Activated gamma-delta T cell (primary cell): Measurements from ENCODE around the gene TMC5.
"Not testable (repeated sequence)": the region's sequence is repeated elsewhere in the genome, so short reads cannot be mapped to it uniquely, and the experiment has no call there.

Source experiments
- DNase-seq: peaks from one replicate; lab custom pipeline; 2025; lab: John Stamatoyannopoulos, UW
- total RNA-seq, 2 donors: gene quantifications; one replicate each; lab custom pipeline; 2026; lab: John Stamatoyannopoulos, UW

Gene TMC5
- total RNA-seq, result 0 to 0.13 reads per million in 2 donors

GRCh38 chr16:19417640-19418039 lies at the start of gene TMC5:
Gene TMC5, plus strand, starts transcription at chr16:19417883. Its CDS starts 22,156 bp downstream, at chr16:19440039.
- DNase-seq, result no peak

DNA sequence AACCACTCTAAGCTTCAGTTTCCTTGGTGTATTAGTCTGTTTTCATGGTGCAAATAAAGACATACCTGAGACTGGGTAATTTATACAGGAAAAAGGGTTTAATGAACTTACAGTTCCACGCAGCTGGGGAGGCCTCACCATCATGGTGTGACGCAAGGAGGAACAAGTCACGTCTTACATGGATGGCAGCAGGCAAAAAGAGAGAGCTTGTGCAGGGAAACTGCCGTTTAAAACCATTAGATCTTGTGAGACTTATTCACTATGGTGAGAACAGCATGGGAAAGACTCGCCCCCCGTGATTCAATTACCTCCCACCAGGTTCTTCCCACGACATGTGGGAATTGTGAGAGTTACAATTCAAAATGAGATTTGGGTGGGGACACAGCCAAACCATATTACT lies 45.1 kb upstream of the TMC5 start:
- DNase-seq, result not testable (repeated sequence)

- no peak for DNase-seq
Observed at GRCh38 chr16:19374402-19374801, 43.3 kb upstream of the TMC5 start.

- DNase-seq, result no peak
Observed at GRCh38 chr16:19375561-19376158, 42.0 kb upstream of the TMC5 start.

DNA sequence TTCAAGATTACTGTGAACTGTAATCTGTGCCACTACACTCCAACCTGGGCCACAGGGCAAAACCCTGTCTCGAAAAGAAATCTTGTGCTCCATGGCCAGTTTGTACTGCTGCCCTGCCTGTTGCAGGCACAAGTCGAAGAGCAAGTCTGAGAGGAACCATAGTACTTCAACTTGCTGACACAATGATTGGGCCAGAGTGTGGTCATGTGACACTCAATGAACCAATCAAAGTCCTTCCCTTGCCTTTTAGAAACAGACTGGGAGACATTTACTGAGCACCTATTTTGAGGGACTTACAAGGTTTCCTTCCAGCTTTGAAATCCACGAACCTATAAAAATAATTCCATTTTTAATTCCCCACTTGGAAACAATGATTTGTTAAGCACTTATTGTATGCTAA lies 39.8 kb upstream of the TMC5 start:
- no peak for DNase-seq

GRCh38 chr16:19378511-19378910 lies 39.2 kb upstream of the TMC5 start:
- DNase-seq, result no peak

- no peak for DNase-seq
Observed at GRCh38 chr16:19379838-19380237, 37.8 kb upstream of the TMC5 start.

GRCh38 chr16:19380328-19380727 lies 37.4 kb upstream of the TMC5 start:
- DNase-seq, result no peak

DNA sequence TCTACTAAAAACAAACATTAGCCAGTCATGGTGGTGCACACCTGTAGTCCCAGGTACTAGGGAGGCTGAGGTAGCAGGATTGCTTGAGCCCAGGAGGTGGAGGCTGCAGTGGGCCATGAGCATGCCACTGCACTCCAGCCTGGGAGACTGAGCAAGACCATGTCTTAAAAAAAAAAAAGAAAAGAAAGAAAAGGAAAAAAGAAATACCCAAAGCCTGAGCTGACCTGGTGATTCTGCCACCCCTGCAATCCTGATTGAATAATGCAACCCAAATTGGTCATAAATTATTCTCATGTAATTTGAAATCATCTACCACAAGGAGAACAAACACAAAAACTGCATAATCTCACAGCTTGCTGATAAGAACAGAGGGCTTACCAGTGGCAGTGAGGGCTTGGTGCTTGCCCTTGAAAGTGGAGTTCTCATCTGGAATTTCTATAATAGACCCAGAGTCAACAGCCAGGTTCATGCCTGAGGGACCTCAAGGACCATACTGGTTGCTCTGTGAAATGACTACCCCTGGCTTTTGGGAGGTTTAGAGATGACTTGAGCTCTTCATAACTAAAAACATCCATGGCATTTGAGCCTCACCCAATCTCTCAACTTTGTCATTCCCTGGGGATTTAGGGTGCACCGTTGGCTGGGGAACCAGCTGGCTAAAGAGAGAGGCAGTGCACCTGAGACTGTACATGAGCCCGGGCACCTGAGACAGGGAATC lies 35.4 kb upstream of the TMC5 start:
- no peak for DNase-seq

DNA sequence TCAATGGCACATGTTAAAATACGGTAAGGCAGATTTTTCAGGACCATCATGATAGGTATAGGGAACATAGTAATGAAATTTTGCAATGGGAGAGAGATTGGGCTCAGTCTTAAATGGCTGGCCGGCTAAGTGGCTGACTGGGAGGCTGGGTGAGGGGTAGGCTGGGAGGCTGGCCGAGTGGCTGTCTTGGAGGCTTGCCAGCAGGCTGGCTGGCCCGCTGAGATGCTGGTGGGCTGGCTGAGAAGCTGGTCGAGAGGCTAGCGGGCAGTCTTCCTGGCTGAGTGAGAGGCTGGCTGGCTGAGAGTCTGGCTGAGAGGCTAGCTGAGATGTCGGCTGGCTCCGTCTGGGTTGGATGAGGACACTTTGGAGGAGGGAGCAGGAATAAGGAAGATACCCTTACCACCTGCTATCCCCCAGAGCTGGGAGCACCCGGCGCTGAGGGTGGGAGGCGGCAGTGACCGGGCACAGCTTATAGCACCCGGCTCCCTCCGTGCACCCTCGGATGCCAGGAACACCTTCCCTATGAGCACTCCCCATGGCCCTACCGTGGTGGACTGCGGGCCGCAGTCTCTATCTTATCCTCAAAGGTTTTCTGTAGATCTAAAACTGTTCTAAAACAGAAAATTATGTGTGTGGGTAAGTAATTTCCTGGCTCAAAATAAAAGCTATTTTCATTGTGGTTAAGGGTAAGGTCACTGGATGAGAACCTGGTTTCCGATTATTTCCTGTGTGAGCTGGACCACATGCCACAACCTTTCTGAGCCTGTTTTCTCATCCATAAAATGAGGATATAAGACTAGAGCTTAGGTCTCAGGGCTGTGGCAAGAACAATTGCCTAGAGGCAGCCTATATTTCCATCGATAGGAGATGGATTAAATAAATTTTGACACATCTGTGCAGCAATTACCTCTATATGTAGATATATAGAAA lies 34.5 kb upstream of the TMC5 start:
- DNase-seq, result no peak

DNA sequence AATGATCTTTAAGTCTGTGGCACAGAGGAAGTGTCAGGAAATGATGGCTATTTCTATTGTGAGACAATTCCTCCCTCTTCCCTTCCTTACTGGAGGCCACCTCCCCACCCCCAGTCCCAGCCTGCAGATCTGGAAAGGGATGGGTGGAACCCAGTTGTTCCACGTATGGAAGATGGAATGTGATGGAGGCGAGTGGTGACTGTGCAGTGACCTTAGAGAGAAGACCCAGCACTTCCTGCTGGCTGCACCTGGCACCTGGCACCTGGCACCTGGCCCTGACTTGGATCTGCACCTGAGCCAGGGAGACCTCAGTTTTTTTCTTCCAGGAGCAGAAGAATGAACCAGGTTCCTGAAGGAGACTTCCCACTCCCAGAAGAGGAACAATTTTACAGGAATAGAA lies 33.0 kb upstream of the TMC5 start:
- DNase-seq, result no peak

DNA sequence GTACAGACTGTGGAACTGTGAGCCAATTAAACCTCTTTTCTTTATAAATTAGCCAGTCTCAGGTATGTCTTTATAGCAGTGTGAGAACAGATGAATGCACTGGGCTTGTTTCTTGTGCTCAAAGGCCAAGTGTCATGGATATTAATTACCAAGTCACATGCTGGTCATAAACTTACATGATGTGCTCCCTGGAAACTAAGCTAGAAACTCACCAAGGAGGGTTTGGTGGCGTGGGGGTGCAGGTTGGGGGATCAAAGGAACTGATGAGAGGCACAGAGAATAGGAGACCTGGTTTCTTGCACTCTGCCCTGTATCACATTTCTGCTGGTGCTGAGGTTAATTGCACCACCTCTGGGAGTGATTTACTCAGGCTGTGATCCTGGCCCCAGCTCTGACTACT lies 31.2 kb upstream of the TMC5 start:
- DNase-seq, result no peak

DNA sequence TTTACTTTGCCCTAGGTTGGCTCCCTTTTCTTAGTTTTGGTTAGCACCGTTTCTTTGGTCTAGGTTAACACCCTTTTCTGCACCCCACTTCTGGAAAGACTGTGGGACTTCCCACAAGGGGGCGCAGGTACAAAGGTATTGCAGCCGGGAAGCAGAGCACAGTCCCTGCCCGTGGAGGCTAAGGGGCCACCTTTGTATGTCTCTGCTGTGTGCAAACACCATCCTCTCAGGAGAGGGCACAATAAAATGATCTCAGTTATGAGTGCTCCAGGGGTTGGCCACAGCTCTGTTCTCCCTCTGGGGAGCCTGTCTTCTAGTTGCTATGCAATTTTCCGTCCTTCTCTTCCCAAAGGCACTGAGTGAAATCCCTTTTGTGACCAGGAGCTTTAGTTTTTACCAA lies 28.4 kb upstream of the TMC5 start:
- DNase-seq, result no peak

- not testable (repeated sequence) for DNase-seq
Observed at GRCh38 chr16:19391185-19391776, 26.4 kb upstream of the TMC5 start.

GRCh38 chr16:19392352-19392751 lies 25.3 kb upstream of the TMC5 start:
- no peak for DNase-seq

- no peak for DNase-seq
Observed at GRCh38 chr16:19393226-19394111, 24.2 kb upstream of the TMC5 start.

- DNase-seq, result not testable (repeated sequence)
Observed at GRCh38 chr16:19395646-19396267, 21.9 kb upstream of the TMC5 start.

- DNase-seq, result no peak
Observed at GRCh38 chr16:19396555-19397011, 21.1 kb upstream of the TMC5 start.

DNA sequence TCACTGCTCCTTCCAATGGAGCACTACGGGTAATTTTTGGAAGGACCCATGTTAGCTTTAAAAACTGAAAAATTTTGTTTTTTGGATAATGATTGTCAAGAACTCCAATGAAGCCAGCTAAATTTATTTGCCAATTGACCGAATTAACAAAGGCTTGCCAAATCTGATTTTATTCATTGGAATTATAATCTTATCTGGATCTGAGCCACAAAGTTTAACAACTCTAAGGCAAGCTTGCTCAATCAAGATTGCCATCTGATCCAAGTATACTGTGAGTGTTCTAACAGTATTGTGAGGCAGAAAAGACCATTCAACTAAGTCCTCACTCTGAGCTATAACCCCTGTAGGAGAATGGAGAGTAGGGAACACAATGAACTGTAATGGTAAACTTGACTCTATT lies 20.3 kb upstream of the TMC5 start:
- DNase-seq, result not testable (repeated sequence)

DNA sequence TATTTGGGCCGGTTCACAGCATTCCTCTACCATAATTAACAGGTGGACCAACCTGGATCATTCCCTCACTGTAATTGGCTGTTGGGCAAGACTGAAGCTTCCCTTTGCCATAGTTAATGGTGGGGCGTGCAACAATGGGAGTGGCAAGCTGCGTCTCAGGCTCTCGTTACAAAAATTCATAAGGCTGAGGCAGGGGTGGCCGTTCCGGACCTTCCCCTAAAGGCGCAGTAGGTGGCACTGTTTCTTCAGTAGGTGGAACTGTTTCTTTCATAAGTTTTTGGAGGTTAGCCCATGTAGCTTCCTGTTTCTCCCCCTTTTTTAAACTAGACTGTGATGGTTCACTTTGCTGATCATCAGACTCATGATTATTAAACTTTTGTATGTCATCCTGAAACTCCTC lies 17.0 kb upstream of the TMC5 start:
- DNase-seq, result no peak
